Peyer's patch (tissue), 4 donors: ENCODE data around the gene BATF3.

Experiments used
- POLR2A ChIP-seq, 2 donors: fragments of 450-650 bp; IDR thresholded peaks; one replicate each; pipeline ENCODE4 v1.5.1; 2017; ENCODE audit warnings: antibody characterized with exemption in 2 of 2, mild to moderate bottlenecking in 2 of 2, moderate library complexity in 2 of 2
- TF ChIP-seq, protein P1 (sequence below), 6 experiments: fragments of 450-650 bp in 4 of 6; fragments of 200-600 bp in 2 of 6; sonication (generic) in 1 of 6; IDR thresholded peaks; one replicate each; pipeline ENCODE4 v1.5.1; 2017 to 2019; ENCODE audit warnings: antibody characterized with exemption in 6 of 6, mild to moderate bottlenecking in 3 of 6, moderate library complexity in 1 of 6

DNA sequence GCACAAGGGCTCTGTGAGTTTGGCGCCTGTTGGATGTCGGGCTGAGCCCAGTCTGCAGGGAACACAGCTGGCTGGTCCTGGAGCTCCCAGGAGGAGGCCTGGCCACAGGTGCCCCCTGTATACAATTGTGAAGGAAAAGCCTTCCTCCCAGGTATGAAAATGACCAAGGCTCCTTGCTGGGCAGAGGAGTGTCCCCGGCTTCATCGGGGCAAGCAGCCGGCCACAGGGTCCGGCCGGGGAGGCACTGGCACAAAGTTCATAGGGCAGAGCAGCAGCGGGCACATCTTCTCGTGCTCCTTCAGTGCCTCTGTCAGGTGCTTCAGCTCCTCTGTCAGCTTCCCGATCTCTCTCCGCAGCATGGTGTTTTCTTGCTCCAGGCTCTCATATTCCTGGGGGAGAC lies 13.0 kb downstream of the BATF3 start:
- TF ChIP-seq, protein P1, sequence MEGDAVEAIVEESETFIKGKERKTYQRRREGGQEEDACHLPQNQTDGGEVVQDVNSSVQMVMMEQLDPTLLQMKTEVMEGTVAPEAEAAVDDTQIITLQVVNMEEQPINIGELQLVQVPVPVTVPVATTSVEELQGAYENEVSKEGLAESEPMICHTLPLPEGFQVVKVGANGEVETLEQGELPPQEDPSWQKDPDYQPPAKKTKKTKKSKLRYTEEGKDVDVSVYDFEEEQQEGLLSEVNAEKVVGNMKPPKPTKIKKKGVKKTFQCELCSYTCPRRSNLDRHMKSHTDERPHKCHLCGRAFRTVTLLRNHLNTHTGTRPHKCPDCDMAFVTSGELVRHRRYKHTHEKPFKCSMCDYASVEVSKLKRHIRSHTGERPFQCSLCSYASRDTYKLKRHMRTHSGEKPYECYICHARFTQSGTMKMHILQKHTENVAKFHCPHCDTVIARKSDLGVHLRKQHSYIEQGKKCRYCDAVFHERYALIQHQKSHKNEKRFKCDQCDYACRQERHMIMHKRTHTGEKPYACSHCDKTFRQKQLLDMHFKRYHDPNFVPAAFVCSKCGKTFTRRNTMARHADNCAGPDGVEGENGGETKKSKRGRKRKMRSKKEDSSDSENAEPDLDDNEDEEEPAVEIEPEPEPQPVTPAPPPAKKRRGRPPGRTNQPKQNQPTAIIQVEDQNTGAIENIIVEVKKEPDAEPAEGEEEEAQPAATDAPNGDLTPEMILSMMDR (IDR thresholded peaks at IDR 0.05): no peak
- no peak for TF ChIP-seq POLR2A (IDR thresholded peaks at IDR 0.05)
